GM21390 (cell line): ENCODE measurements around the gene TMEM74B.
"Not testable (repeated sequence)": the region's sequence is repeated elsewhere in the genome, so short reads cannot be mapped to it uniquely, and the experiment has no call there.

Source experiments
- ATAC-seq: cut with Tn5 transposase; IDR thresholded peaks from one replicate; pipeline ENCODE4 v1.9.1; 2021; ENCODE audit not compliant: unreplicated experiment

TMEM74B gene

DNA sequence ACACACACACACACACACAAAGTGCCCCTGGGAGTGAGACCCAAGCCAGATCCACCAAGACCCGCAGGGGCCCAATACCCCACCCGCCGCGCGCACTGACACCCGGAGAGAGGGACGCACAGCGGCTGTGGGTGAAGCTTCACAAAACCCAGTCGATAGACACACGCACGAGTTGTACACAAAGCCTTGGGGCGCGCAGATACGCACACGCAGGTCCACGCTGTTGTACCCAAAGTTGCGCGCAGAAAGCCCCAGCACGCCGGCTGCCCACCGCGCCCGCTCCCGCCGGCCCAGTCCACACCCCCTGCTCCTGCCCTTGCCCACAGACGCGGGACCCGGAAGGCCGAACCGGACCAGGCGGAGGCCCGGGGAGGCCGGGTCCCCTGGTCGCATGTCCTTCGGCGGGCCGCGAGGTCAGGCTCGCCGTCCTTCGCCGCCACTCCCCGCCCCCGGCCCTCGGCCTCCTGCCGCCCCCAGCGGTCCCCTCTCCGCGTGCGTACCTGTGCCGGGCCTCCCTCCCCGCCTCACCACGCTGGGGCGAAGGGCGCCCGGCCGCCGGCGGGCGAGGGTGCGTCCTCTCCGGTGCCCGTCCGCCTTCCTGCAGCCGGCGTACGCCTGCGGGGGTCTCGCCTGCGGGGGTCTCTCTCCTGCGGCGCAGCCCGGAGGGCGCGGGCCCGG lies at the start of gene TMEM74B:
Gene TMEM74B (minus strand): TSS at position 344 of the 678 bp plus-strand sequence. CDS start 1,180 bp downstream, outside the sequence.
- no peak for ATAC-seq

DNA sequence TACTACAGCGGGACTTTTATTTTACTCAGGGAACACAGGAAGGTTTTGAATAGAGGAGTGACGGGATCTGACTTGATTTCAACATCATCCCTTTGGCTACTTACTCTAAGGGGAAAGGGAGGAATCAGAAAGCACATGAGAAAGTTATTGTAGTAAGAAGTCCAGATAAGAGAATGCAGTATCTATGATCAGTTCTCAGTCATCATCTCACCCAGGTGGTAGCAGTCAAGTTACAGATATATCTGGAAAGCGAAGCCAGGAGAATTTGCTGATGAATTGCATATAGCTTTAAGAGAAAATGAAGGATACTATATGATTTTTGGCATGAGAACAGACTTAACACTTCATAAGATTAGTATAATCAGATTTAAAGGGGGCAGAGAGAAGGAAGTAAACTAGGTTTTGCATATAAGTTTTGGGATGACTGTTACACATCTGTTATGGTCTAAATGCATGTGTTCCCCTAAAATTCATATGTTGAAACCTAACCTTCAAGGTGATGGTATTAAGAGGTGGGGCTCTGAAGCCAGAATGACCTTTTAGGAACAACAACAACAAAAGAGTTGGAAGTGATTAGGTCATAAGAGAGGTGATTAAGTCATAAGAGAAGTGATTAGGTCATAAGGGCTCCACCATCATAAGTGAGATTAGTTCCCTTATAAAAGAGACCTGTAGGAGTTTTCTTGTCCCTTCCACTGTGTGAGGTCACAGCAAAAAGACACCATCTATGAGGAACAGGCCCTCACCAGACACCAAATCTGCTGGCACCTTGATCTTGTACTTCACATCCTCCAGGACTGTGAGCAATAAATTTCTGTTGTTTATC lies 47.7 kb upstream of the TMEM74B start:
- no peak for ATAC-seq

DNA sequence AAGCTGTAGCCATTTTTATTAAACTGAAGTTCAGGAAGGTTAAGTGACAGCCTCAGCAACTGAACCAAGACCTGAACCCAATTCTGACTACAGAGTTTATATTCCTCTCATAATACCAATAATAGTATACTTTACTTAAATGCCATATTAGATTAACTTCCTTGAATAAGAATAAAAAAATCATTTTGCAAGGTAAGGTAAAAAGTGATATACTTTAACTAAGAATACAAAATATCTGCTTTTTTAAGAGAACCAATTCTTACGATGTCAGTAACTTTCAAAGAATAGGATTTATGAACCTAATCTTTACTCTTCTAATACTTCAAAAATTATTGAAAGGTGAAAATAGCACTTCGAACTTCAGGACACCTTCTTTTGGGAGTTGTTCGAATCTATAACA lies 44.8 kb upstream of the TMEM74B start:
- no peak for ATAC-seq

GRCh38 chr20:1225783-1226654 lies 41.2 kb upstream of the TMEM74B start, which contains the start of gene RAD21L1:
Gene RAD21L1, plus strand, starts transcription at chr20:1226044. Its CDS starts 2,410 bp downstream, at chr20:1228454.
- no peak for ATAC-seq

DNA sequence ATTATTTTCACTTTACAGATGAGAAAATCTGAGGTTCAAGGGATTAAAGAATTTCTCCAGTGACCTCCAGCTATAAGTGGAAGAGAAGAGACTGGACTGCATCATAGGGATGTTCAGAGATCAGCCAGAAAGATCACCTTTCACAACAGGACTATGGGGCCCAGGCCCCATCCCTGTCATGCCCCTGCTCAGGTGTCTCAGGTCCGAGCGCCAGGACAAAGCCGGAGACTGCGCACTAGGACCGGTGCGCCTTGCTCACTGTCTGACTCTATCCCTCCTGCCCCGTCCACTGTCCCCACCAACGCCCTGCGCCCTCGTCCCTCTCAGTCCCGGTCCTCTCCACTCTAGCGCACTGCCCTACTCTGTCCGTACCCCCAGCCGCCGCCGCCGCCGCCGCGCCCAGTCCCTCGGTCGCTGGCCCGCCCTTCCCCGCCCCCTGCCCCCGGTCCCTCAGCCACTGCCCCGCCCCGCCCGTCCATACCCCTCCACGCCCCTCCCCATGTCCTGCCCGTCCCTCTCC lies 40.5 kb upstream of the TMEM74B start:
- no peak for ATAC-seq

DNA sequence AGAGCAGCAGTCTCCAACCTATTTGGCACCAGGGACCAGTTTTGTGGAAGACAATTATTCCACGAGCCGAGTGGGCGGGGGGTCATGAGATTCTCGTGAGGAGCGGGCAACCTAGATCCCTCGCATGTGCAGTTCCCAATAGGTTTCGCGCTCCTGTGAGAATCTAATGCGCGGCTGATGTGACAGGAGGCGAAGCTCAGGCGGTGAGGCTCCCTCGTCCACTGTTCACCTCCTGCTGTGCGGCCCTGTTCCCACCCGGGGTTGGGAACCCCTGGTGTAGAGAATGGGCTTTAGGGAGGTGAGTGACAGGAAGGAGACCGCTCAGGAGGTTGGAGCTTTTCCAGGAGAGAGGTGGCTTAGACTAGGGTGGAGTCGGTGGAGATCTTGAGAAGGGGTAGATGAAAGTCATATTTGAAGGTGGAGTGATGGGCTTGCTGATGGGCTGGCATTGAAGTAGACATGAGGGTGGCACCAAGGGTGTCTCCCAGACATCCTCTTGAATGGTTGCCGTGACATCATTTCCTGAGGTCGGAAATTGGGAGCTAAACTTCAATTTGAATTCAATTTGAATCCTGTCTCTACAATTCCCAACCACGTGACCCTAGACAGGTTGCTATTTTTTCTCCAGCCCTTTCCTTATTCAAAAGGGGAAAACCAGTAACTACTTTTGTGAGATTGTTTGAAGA lies 39.6 kb upstream of the TMEM74B start:
- ATAC-seq, result no peak

DNA sequence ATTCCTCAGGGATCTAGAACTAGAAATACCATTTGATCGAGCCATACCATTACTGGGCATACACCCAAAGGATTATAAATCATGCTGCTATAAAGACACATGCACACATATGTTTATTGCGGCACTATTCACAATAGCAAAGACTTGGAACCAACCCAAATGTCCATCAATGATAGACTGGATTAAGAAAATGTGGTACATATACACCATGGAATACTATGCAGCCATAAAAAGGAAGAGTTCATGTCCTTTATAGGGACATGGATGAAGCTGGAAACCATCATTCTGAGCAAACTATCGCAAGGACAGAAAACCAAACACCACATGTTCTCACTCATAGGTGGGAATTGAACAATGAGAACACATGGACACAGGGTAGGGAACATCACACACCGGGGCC lies 38.0 kb upstream of the TMEM74B start:
- ATAC-seq, result not testable (repeated sequence)

DNA sequence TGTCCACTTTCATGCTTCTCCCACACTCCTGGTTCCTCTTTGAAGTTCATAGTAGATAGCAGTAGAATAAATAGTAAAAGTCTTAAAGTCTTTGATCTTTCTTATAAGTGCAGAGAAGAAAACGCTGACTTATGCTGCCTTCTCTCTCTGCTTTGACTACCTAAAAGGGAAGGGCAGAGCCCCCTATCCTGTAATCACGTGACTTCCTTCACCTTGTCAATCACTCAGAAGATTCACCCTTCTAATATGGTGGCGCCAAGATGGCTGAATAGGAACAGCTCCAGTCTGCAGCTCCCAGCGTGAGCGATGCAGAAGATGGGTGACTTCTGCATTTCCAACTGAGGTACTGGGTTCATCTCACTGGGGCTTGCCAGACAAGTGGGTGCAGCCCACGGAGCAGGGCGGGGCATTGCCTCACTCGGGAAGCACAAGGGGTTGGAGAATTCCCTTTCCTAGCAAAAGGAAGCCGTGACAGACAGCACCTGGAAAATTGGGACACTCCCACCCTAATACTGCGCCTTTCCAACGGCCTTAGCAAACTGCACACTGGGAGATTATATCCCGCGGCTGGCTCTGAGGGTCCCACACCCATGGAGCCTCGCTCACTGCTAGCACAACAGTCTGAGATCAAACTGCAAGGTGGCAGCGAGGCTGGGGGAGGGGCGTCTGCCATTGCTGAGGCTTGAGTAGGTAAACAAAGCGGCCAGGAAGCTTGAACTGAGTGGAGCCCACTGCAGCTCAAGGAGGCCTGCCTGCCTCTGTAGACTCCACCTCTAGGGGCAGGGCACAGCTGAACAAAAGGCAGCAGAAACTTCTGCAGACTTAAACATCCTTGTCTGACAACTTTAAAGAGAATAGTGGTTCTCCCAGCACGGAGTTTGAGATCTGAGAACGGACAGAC lies 32.0 kb upstream of the TMEM74B start:
- not testable (repeated sequence) for ATAC-seq

GRCh38 chr20:1215386-1216170 lies 30.8 kb upstream of the TMEM74B start:
- no peak for ATAC-seq

DNA sequence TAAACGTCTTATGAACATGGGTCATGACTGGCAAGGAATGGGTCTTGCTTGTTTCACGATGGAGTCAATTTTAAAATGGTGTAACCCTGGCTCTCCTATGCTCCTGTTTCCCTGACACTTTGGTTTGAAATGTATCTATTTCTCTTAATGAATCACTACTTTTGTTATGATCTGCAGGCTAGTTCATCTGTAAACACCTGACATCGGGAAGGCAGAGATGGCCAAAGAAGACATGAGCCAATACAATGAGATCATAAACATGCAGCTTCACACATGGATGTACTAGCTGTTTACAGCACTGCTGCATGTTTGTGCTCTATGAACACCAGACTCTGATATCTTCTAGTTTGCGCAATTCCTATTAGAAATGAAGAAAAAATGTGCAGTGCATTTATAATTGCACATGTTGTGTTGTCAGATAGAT lies 30.1 kb upstream of the TMEM74B start:
- no peak for ATAC-seq

DNA sequence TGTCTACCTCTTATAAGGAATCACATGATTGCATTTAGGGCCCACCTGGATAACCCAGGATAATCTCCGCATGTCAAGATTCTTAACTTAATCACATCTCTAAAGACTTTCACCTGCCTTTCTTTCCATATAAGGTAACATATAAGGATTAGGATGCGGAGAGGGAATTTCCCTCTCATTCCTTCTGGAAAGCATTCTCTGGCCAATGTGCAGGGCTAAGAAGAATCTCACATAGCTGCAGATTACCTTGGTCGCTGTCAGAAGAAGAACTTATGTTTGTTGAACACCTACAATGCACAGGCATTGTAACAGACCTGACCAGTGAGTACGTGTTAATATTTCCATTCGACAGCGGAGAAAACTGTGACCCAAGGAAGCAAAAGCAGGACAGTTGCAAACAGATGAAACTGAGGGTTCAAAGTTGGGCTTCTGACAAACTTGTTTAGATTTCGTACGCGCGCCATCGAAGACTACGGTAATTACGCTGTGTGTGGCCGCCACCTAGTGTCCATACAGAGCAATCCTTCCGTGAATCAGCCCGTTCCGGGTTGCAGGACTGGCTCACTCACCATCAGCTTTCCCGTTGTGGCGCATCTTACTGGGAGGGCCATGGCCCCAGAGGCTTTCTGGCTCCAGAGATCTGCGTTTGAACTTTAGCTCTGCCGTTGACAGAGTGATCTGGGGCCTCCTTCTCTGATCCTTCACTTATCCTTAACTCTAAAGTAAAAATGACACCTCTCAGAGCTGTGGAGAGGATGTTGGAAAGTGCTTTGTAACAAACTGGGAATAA lies 28.0 kb upstream of the TMEM74B start:
- no peak for ATAC-seq

DNA sequence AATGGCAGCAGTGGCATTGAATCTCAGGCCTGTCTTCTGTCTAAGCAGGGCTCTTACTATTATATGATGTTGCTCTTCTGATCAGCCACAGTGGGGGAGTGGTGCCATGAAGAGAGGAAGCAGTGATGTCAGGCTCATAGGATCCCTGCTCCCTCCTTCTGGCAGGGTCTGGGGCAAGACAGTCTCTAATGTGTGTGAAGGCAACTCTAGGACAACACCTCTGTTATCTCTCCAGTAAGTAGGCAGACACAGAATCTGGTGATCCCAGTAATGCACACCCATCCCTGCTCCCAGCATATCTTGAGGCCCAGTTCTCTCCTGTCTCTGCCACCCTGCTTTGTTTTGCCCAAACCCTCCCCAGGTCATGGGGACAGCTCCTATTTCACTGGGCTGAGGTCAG lies 27.2 kb upstream of the TMEM74B start:
- no peak for ATAC-seq

DNA sequence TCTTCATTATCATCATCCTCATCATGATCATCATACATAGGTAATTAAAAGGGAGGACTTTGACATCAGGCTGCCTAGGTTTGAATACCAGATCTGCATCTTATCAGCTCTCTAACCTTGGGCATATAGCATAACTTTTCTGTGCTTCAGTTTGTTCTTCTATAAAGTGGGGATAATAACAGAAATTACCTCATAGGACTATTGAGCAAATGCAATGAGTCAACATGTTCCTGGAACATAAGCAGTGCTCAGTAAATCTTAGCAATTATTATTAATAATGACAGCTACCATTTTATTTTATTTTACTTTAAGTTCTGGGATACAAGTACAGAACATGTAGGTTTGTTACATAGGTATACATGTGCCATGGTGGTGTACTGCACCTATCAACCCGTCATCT lies 25.7 kb upstream of the TMEM74B start:
- no peak for ATAC-seq

DNA sequence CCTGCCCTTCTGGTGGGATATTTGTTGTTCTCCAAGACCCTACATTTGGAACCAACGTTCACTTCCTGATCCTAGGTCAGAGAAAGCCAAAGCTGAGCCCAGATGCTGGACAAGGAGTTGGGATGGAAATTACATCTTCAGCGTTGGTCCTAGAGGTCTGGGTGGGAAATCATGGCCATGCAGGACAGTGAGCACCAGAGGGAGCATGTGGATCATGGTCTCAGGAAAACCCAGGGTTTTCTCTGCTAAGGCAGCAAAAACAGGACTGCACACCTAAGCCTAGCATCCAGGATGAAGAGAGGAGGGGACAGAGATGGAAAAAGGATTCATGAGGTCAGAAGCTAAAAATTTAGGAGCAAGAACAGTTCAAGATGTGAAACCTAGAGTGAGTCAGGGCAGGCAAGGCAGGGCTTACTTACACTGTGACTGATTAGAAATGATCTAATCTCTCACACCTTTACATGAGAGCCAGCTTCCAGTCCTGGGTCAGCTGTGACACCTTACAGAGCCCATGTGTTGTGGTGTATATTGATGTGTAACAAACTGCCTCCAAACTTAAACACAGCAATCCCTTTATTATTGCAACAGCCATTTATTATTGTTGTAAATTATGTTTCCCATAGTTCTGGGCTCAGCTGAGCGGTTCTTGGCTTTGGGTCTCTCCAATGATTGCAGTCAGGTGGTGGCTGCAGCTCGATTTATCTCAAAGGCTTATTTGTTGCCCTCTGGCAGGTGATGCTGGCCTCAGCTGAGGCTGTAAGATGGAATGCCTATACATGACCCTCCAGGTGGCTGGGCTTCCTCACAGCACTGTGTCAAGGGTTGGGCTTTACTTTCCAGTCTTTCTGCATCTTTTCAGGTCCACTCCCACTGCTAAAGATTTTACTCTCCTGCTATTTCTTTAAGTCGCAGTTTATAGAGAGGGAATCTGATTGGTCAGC lies 24.9 kb upstream of the TMEM74B start:
- ATAC-seq, result no peak

DNA sequence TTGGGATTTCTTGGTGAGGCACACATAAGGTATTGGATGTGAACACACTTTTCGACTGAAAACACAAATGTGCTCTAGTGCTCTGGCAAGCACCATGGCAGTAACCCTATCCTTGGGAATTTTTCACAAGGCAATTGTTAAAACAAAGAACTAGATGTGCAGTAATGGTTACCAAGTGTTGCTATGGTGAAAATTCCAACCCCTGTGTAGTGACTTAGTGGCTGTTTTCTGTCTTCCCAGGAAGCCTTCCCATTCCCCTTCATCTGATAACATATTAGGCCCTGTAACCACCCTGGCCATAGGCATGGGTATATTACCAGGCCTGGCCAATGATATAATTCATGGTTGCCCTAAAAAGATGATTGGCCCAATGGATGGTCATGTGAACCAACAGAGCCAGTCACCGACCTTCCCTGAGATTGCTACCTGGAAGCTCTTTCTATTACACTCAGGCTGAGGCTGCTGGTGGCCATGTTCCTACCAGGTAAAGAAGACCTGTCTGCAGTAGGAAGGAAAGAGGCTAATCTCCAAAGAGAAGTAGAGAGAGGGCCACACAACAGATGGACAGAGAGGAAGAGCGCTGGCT lies 22.6 kb upstream of the TMEM74B start:
- ATAC-seq, result no peak

- ATAC-seq, result no peak
These were observed 21.8 kb upstream of the TMEM74B start for GRCh38 chr20:1206366-1207148.
